Chondrocyte (in vitro differentiated cells): ENCODE data around the gene MYO10. TPM values are rescaled to one million over a fixed set of nuclear protein-coding genes. Genes with fewer than 3 reads are reported as not detected.
A peak's percentile ranks its signal among the peaks of the same experiment; 100 is the strongest.
"Not testable (repeated sequence)": the region's sequence is repeated elsewhere in the genome, so short reads cannot be mapped to it uniquely, and the experiment has no call there.

Experiments used
- DNase-seq: peaks from one replicate; pipeline ENCODE4 v3.0.0; 2021; ENCODE audit warnings: mixed read lengths, low spot score
- H3K27ac Mint-ChIP-seq: one replicate; pipeline ENCODE4 v1.8.0; 2021; ENCODE audit warnings: mild to moderate bottlenecking, moderate library complexity, mixed read lengths; ENCODE audit not compliant: unreplicated experiment
- H3K27me3 Mint-ChIP-seq: 2 replicates; pipeline ENCODE4 v1.8.0; 2021; ENCODE audit warnings: low read depth, mixed read lengths
- H3K36me3 Mint-ChIP-seq: 2 replicates; pipeline ENCODE4 v1.8.0; 2021; ENCODE audit warnings: low read depth, mixed read lengths
- H3K4me1 Mint-ChIP-seq: 2 replicates; pipeline ENCODE4 v1.8.0; 2021; ENCODE audit warnings: low read depth, mild to moderate bottlenecking, mixed read lengths
- H3K4me3 Mint-ChIP-seq: one replicate; pipeline ENCODE4 v1.8.0; 2021; ENCODE audit warnings: mild to moderate bottlenecking, moderate library complexity, mixed read lengths; ENCODE audit not compliant: unreplicated experiment
- H3K9me3 Mint-ChIP-seq: 2 replicates; pipeline ENCODE4 v1.8.0; 2021; ENCODE audit warnings: low read depth, mixed read lengths
- long read RNA-seq: library from polyadenylated mRNA; stranded (forward); transcript quantifications from one replicate; pipeline ENCODE4 v2.0.0, GENCODE V29; 2021
- total RNA-seq: library from RNA; stranded (reverse); gene quantifications from 3 replicates; pipeline ENCODE4 v1.2.1, GENCODE V29; 2021
- TF ChIP-seq, protein P1 (sequence below): fragments of 200-600 bp; sonication (generic); IDR thresholded peaks from 2 replicates; pipeline ENCODE4 v1.5.0; 2021; ENCODE audit warnings: antibody characterized with exemption, mild to moderate bottlenecking, moderate library complexity

MYO10 gene
- 51.9 to 55.4 TPM (median 54.5 TPM) in 3 replicates for total RNA-seq
- long read RNA-seq, partial matches to known transcripts: 14 of 20 reads
- long read RNA-seq, other reads (novel, unspliced or antisense): 6 of 20 reads

- Mint-ChIP-seq H3K4me3 (peak within 1 kb of the TSS; percentile 93), H3K4me1 (peaks cover 38% of the 10 kb centered on the region), H3K9me3 (no peaks in the 10 kb centered on the region), H3K27me3 (peaks cover 22% of the 10 kb centered on the region), H3K27ac (peak within 1 kb of the TSS; percentile 90), H3K36me3 (no peaks in the 10 kb centered on the region)
- DNase-seq: no peak
- TF ChIP-seq, protein P1, sequence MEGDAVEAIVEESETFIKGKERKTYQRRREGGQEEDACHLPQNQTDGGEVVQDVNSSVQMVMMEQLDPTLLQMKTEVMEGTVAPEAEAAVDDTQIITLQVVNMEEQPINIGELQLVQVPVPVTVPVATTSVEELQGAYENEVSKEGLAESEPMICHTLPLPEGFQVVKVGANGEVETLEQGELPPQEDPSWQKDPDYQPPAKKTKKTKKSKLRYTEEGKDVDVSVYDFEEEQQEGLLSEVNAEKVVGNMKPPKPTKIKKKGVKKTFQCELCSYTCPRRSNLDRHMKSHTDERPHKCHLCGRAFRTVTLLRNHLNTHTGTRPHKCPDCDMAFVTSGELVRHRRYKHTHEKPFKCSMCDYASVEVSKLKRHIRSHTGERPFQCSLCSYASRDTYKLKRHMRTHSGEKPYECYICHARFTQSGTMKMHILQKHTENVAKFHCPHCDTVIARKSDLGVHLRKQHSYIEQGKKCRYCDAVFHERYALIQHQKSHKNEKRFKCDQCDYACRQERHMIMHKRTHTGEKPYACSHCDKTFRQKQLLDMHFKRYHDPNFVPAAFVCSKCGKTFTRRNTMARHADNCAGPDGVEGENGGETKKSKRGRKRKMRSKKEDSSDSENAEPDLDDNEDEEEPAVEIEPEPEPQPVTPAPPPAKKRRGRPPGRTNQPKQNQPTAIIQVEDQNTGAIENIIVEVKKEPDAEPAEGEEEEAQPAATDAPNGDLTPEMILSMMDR: no peak
Observed at GRCh38 chr5:16936150-16936988, at the start of gene MYO10. MYO10 (minus strand) TSS chr5:16936288; CDS start chr5:16935808, 480 bp downstream.

GRCh38 chr5:16985304-16985703, 49.2 kb upstream of the MYO10 start:
- H3K4me3 Mint-ChIP-seq, H3K27ac Mint-ChIP-seq, DNase-seq, H3K9me3 Mint-ChIP-seq, H3K27me3 Mint-ChIP-seq, H3K36me3 Mint-ChIP-seq: not testable (repeated sequence)
- H3K4me1 Mint-ChIP-seq: peaks cover 12% of the 10 kb centered on the region

DNA sequence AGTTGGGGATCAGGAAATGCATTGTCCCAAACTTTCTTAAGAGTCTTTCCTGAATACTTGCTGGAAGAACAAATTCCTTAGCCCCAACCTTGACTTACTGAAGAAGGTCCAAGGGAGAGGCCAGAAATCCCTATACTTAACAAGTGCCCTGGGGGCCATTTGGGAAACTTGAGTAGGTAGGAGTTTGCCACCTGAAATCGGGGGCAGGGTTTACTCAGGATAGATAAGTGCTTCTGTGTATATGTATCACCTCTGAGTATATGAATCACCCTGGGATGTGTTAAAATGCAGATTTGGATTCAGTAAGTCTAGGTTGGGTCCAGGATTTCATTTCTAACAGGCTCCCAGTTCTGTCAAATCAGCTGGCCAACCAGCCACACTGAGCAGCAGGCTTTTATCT, 47.9 kb upstream of the MYO10 start:
- Mint-ChIP-seq H3K27ac (no peak overlapping the region), H3K4me1 (peaks cover 9% of the 10 kb centered on the region), H3K27me3 (peaks cover 2% of the 10 kb centered on the region), H3K4me3 (no peak overlapping the region), H3K36me3 (no peaks in the 10 kb centered on the region), H3K9me3 (no peaks in the 10 kb centered on the region)
- no peak for DNase-seq
- TF ChIP-seq, protein P1: no peak

GRCh38 chr5:16983022-16983639, 47.0 kb upstream of the MYO10 start:
- no peak overlapping the region for H3K27ac Mint-ChIP-seq
- H3K4me3 Mint-ChIP-seq: no peak overlapping the region
- no peak for DNase-seq
- H3K36me3 Mint-ChIP-seq: no peaks in the 10 kb centered on the region
- peaks cover 9% of the 10 kb centered on the region for H3K4me1 Mint-ChIP-seq
- H3K9me3 Mint-ChIP-seq: no peaks in the 10 kb centered on the region
- TF ChIP-seq, protein P1: no peak
- peaks cover 2% of the 10 kb centered on the region for H3K27me3 Mint-ChIP-seq

GRCh38 chr5:16981700-16982099, 45.6 kb upstream of the MYO10 start:
- Mint-ChIP-seq H3K27me3 (peaks cover 2% of the 10 kb centered on the region), H3K27ac (no peak overlapping the region)
- no peak for DNase-seq

More at GRCh38 chr5:16981700-16982099, 45.6 kb upstream of the MYO10 start:
- H3K4me3 Mint-ChIP-seq: no peak overlapping the region
- no peaks in the 10 kb centered on the region for H3K9me3 Mint-ChIP-seq
- TF ChIP-seq, protein P1: no peak
- no peaks in the 10 kb centered on the region for H3K36me3 Mint-ChIP-seq
- H3K4me1 Mint-ChIP-seq: peaks cover 9% of the 10 kb centered on the region
